Measurements from ENCODE around the gene GDI1.
"Not testable (repeated sequence)": the region's sequence is repeated elsewhere in the genome, so short reads cannot be mapped to it uniquely, and the experiment has no call there.

GDI1 gene

DNA sequence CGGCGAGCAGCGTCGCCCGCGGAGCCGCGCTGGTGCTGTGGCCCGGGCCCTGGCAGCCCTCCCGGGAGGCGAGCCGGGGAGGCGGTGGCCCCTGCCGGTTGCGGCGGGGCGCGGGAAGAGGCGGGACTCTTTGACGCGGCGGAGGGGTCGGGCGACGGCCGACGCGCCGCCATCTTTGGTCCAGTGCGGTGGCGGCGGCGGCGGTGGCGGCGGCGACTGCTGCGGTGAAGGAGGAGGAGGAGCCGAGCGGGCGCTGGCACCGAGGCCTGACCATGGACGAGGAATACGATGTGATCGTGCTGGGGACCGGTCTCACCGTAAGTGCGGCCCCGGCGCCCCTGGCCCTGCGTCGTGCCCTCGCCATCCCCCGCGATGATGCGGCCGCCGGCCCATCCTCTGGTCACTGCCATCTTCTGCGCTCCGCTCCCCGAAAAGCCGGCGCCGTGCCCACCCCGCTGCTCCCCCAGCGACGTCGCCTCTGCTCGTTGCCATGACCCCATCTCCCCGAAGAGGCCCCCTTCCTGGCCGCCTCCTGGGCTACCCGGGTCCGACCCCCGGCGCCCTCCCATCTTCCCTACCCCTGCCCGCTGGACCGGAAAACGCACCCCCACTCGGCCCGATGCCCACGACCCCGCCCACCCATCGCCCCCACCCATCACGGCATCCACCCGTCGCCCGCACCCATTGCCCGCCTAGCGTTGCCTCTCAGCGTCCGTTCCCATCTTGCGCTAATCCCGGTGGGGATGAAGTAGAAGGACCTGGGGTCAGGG is at the start of gene GDI1:
TSS of gene GDI1 (plus strand) at position 172 of the 770 bp plus-strand sequence. CDS start at position 273, 101 bp downstream.
- peak; percentile 27 to 40 for DNase-seq (ENCODE audit: low read depth in 2 of 2)

DNA sequence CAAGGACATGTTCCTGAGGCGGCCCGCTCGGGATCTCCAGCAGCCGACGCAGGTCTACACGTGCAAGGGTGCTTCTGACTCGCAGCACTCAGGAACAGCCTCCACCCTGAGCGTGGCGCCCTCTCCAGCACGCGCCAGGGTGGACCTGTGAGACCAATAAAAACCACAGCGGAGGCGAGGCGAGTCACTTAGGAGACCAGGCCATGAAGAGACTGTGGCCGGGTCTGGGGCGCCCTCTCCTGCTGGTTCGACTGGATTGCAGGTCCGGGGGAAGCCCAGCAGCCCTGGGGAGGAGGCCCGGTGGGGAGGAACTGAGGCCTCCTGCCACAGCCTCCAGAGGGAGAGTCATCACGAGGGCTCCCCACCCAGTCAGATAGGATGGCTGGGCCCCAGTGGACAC is 48.9 kb upstream of the GDI1 start:
- not testable (repeated sequence) for DNase-seq (ENCODE audit: low read depth in 2 of 2)

DNA sequence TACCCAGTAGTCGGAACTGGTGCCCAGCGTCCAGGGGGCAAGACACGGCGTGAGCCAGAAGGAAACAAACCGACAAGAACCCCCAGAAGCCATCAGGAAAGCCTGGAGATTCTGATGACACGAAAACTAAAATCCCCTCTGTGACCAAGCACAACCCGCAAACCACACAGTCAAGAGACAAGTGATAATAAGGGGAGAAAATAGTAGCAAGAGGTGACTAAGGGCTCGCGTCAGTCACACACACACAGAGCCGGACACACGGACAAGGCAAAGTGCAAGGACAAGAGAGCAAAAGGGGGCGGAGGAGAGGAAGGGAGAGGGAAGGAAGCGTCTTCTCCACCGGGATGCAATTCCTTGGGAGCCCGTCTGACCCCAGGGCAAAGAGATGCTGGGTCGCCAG is 48.3 kb upstream of the GDI1 start:
- DNase-seq (ENCODE audit: low read depth in 2 of 2) = not testable (repeated sequence)

DNA sequence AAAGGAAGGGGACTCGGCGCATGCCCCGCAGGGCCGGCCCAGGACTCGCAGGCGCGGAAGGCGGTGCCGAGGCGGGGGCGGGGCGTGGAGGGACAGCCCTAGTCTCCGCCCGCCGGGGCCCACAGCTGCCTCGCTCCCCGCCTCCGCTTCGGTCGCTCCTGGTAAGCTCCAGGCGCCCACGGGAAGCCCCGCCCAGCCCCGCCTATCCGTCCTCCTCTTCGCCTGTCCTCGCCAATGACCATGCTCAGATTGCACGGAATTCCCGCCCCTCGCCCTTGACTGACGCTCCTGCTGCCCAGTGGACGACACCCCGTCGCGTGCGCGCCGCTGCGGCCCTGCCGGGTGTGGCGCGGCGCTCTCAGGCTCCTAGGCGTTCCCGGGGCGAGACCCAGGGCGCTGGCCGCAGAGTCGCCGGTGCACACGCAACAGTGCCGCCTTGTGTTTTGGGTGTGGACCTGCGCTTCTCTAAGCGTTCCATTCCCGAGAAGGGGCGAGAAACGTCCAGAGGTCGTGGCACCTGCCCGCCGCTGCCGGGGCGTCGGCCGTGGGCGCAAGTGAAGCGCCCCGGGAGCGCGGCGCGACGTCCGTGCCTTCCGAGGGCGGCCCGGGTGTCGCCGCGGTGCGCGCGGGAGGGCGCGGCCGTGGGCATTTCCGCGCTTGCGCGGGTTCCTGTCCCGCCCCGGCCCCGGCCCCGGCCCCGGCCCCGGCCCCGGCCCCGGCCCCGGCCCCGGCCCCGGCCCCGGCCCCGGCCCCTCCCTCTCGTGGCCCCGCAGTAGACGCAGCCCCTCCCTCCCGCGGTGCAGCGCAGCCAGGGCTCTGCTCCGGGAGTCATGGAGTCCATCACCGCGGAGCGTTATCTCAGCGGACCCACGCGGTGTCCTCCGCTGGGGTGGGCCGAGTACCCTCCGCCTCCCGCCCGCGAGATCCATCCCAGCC is 46.9 kb upstream of the GDI1 start:
- DNase-seq (ENCODE audit: low read depth in 2 of 2) = not testable (repeated sequence)

DNA sequence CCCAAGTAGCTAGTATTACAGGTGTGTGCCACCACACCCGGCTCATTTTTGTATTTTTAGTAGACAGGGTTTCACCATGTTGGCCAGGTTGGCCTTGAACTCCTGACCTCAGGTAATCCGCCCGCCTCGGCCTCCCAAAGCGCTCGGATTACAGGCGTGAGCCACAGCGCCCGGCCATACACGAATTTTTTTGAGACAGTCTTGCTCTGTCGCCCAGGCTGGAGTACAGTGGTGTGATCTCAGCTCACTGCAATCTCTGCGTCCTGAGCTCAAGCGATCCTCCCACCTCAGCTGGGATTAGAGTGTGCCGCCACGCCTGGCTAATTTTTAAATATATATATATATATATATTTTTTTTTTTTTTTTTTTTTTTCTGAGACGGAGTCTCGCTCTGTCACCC is 40.6 kb upstream of the GDI1 start:
- not testable (repeated sequence) for DNase-seq (ENCODE audit: low read depth in 2 of 2)

DNA sequence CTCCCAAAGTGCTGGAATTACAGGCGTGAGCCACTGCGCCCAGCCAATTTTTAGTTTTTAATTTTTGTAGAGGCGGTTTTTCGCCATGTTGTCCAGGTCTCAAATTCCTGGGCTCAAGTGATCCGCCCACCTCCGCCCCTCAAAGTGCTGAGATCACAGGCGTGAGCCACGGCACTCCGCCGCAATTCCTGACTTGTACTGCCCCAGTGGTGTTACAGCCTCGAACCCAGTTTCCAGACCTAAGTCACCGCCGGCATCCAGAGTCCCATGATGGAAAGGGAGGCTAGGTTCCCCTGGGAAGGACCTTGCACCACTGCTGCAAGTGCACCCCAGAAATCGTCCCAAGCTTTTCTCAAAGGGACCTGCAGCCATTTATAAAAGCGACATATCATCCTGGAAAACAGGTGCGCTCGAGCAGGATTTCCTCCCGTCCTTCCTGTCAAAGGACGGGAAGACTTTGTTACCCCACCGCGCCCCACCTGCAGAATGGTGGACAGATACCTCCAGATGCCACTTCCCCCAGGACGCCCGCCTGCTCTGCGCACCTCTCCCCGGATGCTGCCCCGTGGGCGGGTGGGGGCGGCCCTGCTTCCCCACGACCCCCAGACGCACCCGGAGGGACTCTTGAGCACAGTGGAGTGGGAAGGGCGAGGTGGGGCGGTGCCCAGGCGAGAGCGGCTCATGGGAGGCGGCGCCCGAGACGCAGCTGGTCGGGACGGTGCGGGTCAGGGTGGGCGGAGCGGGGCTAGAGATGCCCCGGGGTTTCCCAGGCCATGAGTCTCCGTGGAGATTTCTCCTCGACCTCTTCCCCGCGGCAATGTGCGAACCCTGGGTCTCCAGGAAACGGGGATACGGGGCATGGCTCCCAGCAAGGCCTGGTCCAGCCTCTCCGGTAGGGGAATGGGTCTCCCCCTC is 39.7 kb upstream of the GDI1 start:
- DNase-seq (ENCODE audit: low read depth in 2 of 2) = peak in 1 of 2 donors; percentile 64

DNA sequence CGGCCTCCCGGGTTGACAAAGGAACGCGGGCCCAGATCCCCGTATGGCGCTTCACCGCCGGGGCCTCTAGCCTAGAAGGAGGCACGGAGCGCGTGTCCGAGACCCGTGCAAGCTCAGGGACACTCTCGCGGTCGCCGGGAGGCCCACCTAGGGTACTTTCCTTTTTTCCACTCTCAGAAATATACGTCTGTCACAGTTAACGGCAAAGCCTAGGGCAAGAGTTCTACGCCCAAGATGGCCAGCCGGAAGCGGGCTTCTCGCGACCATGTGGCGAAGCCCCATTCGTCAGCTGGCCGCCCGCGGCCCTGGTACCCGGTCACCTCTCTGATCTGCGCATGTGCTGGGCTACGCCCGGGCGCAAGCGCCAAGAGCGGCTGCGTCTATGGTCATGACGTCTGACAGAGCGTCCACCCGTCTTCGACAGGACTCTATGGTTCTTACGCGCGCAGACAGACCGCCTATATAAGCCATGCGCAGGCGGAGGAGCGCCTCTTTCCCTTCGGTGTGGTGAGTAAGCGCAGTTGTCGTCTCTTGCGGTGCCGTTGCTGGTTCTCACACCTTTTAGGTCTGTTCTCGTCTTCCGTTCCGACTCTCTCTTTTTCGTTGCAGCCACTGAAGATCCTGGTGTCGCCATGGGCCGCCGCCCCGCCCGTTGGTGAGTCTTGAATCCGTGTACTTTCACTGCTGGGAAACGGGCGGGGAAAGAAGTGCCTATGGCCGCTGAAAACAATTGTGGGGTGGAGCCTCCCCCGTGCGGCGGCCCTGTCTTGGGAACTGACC is 38.9 kb upstream of the GDI1 start, which contains the start of gene RPL10:
TSS of gene RPL10 (plus strand) at position 490 of the 780 bp plus-strand sequence. CDS start at position 633, 143 bp downstream.
- peak; percentile 74 to 77 for DNase-seq (ENCODE audit: low read depth in 2 of 2)

DNA sequence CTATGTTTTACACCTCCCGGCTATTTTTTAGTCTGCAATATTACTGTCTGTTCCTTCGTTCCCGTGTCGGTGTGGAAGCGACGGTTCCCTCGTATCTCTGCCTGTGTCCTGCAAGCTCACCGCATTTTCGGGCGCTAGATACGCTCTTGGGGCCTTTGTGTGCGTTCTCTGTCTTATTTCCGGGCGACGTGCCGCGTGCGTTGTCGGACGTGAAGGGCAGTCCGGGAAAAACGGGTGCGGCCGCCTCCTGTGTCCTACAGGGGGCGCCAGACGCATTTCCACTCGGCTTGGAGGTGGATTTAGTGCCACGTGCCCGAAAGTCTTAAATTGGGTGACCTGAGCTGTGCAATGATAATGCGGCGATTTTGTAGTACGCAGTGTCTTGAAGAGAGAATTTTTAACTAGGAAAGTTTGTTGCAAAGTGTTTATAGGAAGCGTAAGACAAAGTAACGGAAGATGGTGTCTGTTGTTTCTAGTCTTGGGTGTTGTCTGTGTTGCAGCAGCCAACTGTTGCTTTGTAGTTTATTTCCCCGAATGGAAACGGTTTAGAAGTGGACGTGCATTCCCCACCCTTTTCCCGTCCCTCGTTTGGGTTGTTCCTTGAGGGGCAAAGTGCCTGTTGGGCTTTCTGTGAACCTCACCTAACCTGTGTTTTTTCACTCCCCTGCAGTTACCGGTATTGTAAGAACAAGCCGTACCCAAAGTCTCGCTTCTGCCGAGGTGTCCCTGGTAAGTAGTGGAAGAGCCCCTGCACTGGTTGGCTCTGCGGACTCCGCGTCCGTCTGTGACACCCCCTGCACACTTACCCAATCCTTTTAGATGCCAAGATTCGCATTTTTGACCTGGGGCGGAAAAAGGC is 38.1 kb upstream of the GDI1 start:
- peak; percentile 68 to 72 for DNase-seq (ENCODE audit: low read depth in 2 of 2)

DNA sequence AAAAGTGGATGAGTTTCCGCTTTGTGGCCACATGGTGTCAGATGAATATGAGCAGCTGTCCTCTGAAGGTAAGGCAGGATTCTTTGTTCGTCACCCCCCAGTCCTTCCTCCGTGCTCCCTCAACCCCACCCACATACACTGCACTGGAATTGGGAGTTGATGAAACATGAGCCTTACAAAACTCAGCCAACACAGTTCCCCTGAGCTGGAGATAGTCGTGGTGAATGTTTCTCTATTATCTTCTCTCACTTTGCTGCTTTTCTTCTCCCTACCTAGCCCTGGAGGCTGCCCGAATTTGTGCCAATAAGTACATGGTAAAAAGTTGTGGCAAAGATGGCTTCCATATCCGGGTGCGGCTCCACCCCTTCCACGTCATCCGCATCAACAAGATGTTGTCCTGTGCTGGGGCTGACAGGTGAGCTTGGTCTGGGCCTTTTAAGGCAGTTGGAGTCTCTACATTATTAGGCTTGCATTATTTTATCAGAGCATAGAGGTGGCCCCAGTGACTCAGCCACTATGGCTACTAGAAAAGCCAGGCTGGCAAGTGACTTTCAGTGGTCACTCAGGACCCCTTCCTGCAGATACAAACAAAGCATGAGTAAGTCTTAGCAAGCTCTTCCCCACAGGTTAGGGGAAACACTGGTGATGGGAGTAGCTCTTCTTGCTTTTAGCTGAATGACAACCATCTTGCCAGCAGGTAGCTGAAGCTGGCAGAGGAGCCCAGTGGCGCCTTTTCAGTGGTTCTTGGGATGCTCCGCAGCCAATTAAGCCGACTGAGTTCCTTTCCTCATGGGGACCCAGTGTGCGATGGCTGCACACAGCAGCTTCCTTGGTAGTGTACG is 37.2 kb upstream of the GDI1 start:
- DNase-seq (ENCODE audit: low read depth in 2 of 2) = no peak

DNA sequence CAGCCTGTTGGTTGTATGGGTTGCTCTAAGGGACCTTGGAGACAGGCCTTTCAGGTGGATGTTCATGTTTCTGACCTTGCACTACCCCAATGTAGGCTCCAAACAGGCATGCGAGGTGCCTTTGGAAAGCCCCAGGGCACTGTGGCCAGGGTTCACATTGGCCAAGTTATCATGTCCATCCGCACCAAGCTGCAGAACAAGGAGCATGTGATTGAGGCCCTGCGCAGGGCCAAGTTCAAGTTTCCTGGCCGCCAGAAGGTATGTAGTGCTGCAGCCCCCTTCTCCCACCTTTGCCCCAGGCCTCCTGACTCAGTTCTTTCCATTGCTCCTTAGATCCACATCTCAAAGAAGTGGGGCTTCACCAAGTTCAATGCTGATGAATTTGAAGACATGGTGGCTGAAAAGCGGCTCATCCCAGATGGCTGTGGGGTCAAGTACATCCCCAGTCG is 36.6 kb upstream of the GDI1 start:
- DNase-seq (ENCODE audit: low read depth in 2 of 2) = not testable (repeated sequence)

DNA sequence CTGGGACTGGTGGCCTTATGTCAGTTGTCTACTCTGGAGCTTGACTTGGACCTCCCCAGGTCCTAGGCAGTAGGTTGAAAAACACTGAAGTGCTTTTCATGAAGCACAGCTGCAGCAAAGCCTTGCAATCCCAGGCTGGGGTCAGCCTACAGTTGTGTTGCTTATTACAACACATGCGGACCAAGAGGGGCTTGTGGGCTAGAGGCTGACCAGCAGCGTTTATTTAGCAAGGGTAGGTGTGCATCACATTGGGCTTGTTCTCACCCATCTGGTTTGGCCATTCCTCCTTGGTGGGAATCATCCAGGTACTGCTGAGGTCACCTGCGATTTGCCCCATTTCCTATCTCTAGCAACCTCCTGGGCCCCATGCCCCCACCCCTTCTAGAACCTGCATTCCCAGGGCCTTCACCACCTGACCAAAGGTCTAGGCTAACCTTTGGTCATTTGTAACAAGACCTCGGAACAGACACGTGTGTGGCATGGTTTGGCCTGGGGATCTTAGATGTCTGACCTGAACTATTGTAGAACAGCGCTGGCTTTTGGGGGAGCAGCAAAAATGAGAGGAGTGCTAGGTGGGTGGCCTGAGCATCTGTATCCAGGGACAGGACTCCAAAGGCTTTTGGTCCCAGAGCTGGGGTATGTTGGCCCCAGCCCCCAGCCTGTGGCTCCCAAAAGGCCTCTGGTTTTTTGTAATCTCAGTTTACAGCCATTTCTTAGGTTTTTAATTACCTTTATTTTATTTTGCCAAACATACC is 35.7 kb upstream of the GDI1 start:
- DNase-seq (ENCODE audit: low read depth in 2 of 2) = no peak

DNA sequence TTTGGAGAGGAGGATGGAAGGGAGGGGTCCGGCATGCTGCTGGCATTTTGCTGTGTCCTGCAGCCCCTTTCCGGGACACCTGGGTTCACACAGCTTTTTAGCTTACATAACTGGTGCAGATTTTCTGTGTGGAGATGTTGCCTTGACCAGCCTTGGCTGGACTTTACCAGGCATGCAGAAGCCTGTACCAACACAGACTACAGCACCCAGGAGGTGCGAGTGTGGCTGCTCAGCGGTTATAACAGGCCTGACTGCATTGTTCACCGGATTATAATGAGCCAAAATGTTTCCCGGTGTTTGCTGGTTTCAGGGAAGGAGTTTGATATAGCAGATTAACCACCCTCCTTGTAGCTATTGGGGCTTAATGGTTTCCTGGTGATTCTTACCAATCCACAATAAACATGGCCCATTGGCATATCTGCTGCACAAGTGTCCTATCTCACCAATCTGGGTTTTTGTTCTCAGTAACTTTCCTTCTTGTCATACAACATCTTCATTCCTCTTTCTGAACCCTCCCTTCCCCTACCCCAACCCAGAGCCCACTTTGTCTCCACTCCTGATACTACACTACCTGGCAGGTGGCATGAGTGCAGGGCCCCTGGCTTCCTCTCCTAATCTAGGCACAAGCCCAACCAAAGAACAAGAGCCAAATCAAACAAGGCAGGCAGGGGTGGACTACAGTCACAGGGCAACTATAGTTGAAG is 34.9 kb upstream of the GDI1 start:
- no peak for DNase-seq (ENCODE audit: low read depth in 2 of 2)

DNA sequence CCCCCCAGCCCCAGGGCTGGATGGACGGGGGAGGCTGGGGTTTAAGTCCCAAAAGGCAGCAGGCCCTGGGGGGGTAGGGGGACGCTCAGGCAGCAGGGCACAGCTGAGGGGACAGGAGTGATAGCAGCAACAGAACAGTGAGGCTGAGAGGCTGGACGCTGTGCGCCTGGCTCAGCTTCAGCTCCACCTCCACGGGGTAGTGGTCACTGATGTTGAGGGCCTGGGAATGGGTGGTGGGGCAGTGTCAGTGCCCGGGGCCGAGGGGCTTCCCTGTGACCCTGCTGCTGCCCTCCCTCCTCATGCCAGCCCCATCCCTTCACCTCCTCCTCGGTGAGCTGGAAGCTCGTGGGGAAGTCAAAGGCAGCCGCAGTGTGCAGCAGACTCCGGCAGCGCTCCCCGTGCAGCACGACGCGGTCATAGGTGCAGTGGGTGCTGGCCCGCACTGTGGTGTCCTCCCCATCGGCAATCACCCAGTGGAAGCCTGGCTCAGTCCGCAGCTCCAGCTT is 34.3 kb upstream of the GDI1 start:
- no peak for DNase-seq (ENCODE audit: low read depth in 2 of 2)

DNA sequence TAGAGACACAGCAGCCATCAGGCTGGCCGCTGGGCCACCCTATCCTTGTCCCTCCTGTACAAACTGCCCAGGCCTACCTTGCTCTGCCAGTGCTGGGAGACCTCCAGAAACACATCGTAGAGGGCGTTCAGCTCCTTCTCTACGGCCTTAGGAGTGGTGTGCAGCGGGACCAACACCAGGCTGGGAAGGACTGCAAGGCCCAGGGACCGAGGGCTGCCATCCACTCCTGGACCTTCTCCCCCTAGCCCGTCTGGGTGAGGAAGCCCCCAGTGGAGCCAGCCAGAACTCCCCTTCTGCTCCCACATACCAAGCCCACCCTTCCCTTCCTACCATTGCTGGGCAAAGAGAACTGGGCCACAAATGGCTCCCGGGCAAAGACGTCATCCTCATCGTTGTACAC is 33.8 kb upstream of the GDI1 start:
- DNase-seq (ENCODE audit: low read depth in 2 of 2) = no peak

DNA sequence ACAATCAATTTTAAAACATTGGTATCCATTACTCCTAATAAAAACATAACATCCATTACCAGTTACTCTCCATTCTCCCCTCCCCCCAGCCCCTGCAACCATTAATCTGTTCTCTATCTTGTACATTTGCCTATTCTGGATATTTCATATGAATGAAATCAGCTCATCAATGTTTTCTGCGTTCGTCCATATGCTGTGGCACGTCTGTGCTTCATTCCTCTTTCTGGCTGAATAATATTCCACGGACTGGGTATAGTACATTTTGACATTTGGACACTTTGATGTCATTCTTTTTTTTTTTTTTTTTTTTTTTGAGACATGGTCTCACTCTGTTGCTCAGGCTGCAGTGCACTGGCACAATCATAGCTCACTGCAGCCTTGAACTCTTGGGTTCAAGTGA is 33.1 kb upstream of the GDI1 start:
- DNase-seq (ENCODE audit: low read depth in 2 of 2) = no peak

DNA sequence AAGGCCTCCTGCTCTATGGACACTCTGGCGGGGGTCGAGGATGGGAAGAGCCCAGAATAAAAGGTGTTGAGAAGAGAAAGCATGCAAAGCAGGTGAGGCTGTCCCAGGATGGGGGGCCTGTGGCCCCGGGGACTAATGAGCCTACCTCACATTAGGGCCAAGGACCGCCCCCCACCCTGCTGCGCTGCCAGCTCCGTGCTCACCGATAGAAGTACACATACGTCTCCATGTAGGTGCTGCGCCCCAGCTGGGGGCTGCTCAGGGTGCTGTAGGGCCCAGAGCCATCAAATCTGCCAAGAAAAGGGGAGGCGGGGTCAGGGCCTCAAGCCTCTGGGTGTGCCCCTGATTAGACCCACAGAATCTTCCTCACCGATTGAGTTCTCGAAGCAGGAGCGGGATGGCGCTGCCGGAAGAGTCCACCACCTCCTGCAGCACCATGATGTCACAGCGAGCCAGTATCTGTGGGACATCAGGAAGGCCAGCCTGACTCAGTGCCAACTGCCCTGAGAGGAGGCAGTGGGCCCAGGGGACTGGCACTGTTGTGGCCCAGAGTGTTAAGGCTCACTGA is 32.2 kb upstream of the GDI1 start:
- no peak for DNase-seq (ENCODE audit: low read depth in 2 of 2)
